H9 (cell line): ENCODE measurements around the gene ARL2BP. TPM values are rescaled to one million over a fixed set of nuclear protein-coding genes. Genes with fewer than 3 reads are reported as not detected.

Source experiments
- DNase-seq: peaks from one replicate; pipeline ENCODE4 v3.0.0-alpha.2; 2017
- H2AFZ ChIP-seq: one replicate; pipeline ENCODE4 v1.6.1; 2013; ENCODE audit warnings: mild to moderate bottlenecking, low read length, control low read depth, moderate library complexity
- H2AK5ac ChIP-seq: 2 replicates; pipeline ENCODE4 v1.6.1; 2013; ENCODE audit warnings: low read length, control low read depth, mixed read lengths; ENCODE audit not compliant: insufficient read length
- H2BK120ac ChIP-seq: one replicate; pipeline ENCODE4 v1.6.1; 2013; ENCODE audit warnings: low read depth, mild to moderate bottlenecking, low read length, control low read depth, inconsistent platforms; ENCODE audit not compliant: poor library complexity, severe bottlenecking
- H2BK12ac ChIP-seq: 2 replicates; pipeline ENCODE4 v1.6.1; 2013; ENCODE audit warnings: low read length, control low read depth, mixed read lengths, low read depth; ENCODE audit not compliant: insufficient read length
- H2BK15ac ChIP-seq: 2 replicates; pipeline ENCODE4 v1.6.1; 2013; ENCODE audit warnings: low read depth, low read length, control low read depth
- H2BK20ac ChIP-seq: one replicate; pipeline ENCODE4 v1.6.1; 2013; ENCODE audit warnings: low read depth, mild to moderate bottlenecking, low read length, control low read depth, inconsistent platforms; ENCODE audit not compliant: poor library complexity, severe bottlenecking
- H2BK5ac ChIP-seq: 2 replicates; pipeline ENCODE4 v1.6.1; 2013; ENCODE audit warnings: low read length, control low read depth, mixed read lengths; ENCODE audit not compliant: insufficient read length
- H3K14ac ChIP-seq: 2 replicates; pipeline ENCODE4 v1.6.1; 2013; ENCODE audit warnings: low read length, control low read depth; ENCODE audit not compliant: insufficient read depth
- H3K18ac ChIP-seq: 2 replicates; pipeline ENCODE4 v1.6.1; 2013; ENCODE audit warnings: low read depth, mild to moderate bottlenecking, mixed read lengths, low read length, control low read depth; ENCODE audit not compliant: insufficient read length
- H3K23ac ChIP-seq: 2 replicates; pipeline ENCODE4 v1.6.1; 2013; ENCODE audit warnings: low read length, control low read depth, mixed read lengths, low read depth; ENCODE audit not compliant: insufficient read length
- H3K23me2 ChIP-seq: 2 replicates; pipeline ENCODE4 v1.6.1; 2013; ENCODE audit warnings: low read depth, mild to moderate bottlenecking, mixed read lengths, low read length, control low read depth; ENCODE audit not compliant: insufficient read length, poor library complexity, severe bottlenecking
- H3K27ac ChIP-seq: 2 replicates; pipeline ENCODE4 v1.5.1; 2013; ENCODE audit warnings: low read length, control low read depth, mixed read lengths, low read depth; ENCODE audit not compliant: insufficient read length
- H3K27me3 ChIP-seq: 2 replicates; pipeline ENCODE4 v1.6.1; 2013; ENCODE audit warnings: low read length, control low read depth, inconsistent platforms; ENCODE audit not compliant: insufficient read depth
- H3K4ac ChIP-seq: 2 replicates; pipeline ENCODE4 v1.6.1; 2013; ENCODE audit warnings: low read depth, mild to moderate bottlenecking, control low read depth, inconsistent platforms, low read length, moderate library complexity
- H3K4me1 ChIP-seq: 2 replicates; pipeline ENCODE4 v1.6.1; 2013; ENCODE audit warnings: low read length, control low read depth, inconsistent platforms; ENCODE audit not compliant: insufficient read depth
- H3K4me2 ChIP-seq: 2 replicates; pipeline ENCODE4 v1.6.1; 2013; ENCODE audit warnings: low read length, control low read depth, mixed read lengths; ENCODE audit not compliant: insufficient read length, insufficient read depth
- H3K56ac ChIP-seq: 2 replicates; pipeline ENCODE4 v1.6.1; 2013; ENCODE audit warnings: low read depth, mild to moderate bottlenecking, mixed read lengths, low read length, control low read depth; ENCODE audit not compliant: insufficient read length
- H3K79me1 ChIP-seq: 2 replicates; pipeline ENCODE4 v1.6.1; 2013; ENCODE audit warnings: low read depth, mild to moderate bottlenecking, moderate library complexity, low read length, control low read depth, inconsistent platforms; ENCODE audit not compliant: insufficient read depth, poor library complexity, severe bottlenecking
- H3K79me2 ChIP-seq: 2 replicates; pipeline ENCODE4 v1.6.1; 2013; ENCODE audit warnings: low read length, control low read depth, inconsistent platforms; ENCODE audit not compliant: insufficient read depth
- H3K9ac ChIP-seq: 2 replicates; pipeline ENCODE4 v1.6.1; 2013; ENCODE audit warnings: low read length, control low read depth, mixed read lengths; ENCODE audit not compliant: insufficient read length; ENCODE audit errors: extremely low read depth
- H3K9me3 ChIP-seq: one replicate; pipeline ENCODE4 v1.6.1; 2013; ENCODE audit warnings: low read depth, low read length, inconsistent platforms; ENCODE audit not compliant: control insufficient read depth
- H3T11ph ChIP-seq: one replicate; pipeline ENCODE4 v1.6.1; 2013; ENCODE audit warnings: mild to moderate bottlenecking, low read length, control low read depth, inconsistent platforms
- H4K20me1 ChIP-seq: one replicate; pipeline ENCODE4 v1.6.1; 2013; ENCODE audit not compliant: control insufficient read depth, insufficient read length, insufficient read depth
- H4K5ac ChIP-seq: 2 replicates; pipeline ENCODE4 v1.6.1; 2013; ENCODE audit warnings: low read depth, mild to moderate bottlenecking, mixed read lengths, low read length, control low read depth; ENCODE audit not compliant: insufficient read length
- H4K8ac ChIP-seq: replicated peaks from 2 replicates; pipeline ENCODE4 v1.6.1; 2013; ENCODE audit warnings: low read length, control low read depth, mixed read lengths, low read depth; ENCODE audit not compliant: insufficient read length
- H4K91ac ChIP-seq: 2 replicates; pipeline ENCODE4 v1.6.1; 2013; ENCODE audit warnings: low read depth, mild to moderate bottlenecking, moderate library complexity, mixed read lengths, low read length, control low read depth; ENCODE audit not compliant: insufficient read length
- H3K27ac Mint-ChIP-seq, 3 experiments: 2 replicates in 2 of 3; 3 replicates in 1 of 3; pipeline ENCODE4 v1.8.0; 2020 to 2021; ENCODE audit warnings: mixed read lengths in 3 of 3, mild to moderate bottlenecking in 1 of 3, moderate library complexity in 1 of 3
- H3K27me3 Mint-ChIP-seq: 2 replicates; pipeline ENCODE4 v1.8.0; 2021; ENCODE audit warnings: low read depth, mild to moderate bottlenecking, moderate library complexity, mixed read lengths
- H3K36me3 Mint-ChIP-seq, 3 experiments: 2 replicates in 2 of 3; 3 replicates in 1 of 3; pipeline ENCODE4 v1.8.0; 2020 to 2021; ENCODE audit warnings: low read depth in 3 of 3, mixed read lengths in 3 of 3; ENCODE audit not compliant: insufficient read depth in 1 of 3
- H3K4me1 Mint-ChIP-seq, 2 experiments: 2 replicates each; pipeline ENCODE4 v1.8.0; 2020; ENCODE audit warnings: mixed read lengths in 2 of 2
- H3K4me3 Mint-ChIP-seq, 2 experiments: 2 replicates in 1 of 2; 3 replicates in 1 of 2; pipeline ENCODE4 v1.8.0; 2020 to 2021; ENCODE audit warnings: mild to moderate bottlenecking in 2 of 2, mixed read lengths in 2 of 2, moderate library complexity in 1 of 2
- H3K9me3 Mint-ChIP-seq, 2 experiments: 2 replicates in 1 of 2; 3 replicates in 1 of 2; pipeline ENCODE4 v1.8.0; 2020; ENCODE audit warnings: mild to moderate bottlenecking in 2 of 2, mixed read lengths in 2 of 2, moderate library complexity in 1 of 2
- WGBS: extraction: QIAGEN DNeasy Blood & Tissue Kit; methylation state at CpG from one replicate; pipeline ENCODE4 v1.1.7; 2013; ENCODE audit warnings: missing lambda C conversion rate, low lambda C conversion rate, mixed read lengths; ENCODE audit not compliant: insufficient read length; ENCODE audit errors: extremely low coverage; 5-methylcytosine and 5-hydroxymethylcytosine counted together
- total RNA-seq: library from RNA; stranded (reverse); gene quantifications from 2 replicates; pipeline ENCODE4 v1.2.1, GENCODE V29; 2021
- TF ChIP-seq, protein P1 (sequence below): fragments of 200-600 bp; sonication (generic); conservative IDR thresholded peaks from 3 replicates; pipeline ENCODE4 v1.8.0; 2021; ENCODE audit warnings: antibody characterized with exemption, mild to moderate bottlenecking

The ARL2BP gene
- total RNA-seq, 1 experiment from 2014 or later, result 18.0 TPM

DNA sequence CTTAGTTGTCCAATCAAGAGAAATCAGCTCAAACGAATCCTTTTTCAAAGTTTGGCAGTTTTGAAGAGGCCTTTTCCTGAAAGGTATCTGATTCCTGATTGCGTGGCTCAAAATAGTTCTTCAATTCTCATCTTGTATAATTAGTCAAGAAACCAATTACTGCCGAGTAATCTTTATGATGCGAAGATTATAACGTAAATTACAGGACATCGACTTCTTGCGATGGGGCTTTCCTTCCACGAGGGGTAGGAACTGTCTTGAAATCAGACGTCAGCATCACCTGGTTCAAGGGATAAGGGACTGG is 644 bp upstream of the ARL2BP start:
- no peaks in the 10 kb centered on the region; the same call in 1 of the 2 replicates for H3K27me3 Mint-ChIP-seq
- no peak overlapping the region for H3K23ac ChIP-seq
- no peak overlapping the region for H4K8ac ChIP-seq
- no peaks in the 10 kb centered on the region for H4K20me1 ChIP-seq
- H2AFZ ChIP-seq, result peak overlapping the region; percentile 63
- no peaks in the 10 kb centered on the region for H3K79me1 ChIP-seq
- H3K14ac ChIP-seq, result peak overlapping the region; percentile 77; the same call in 1 of the 2 replicates
- H2BK120ac ChIP-seq, result no peak overlapping the region
- H3K9me3 Mint-ChIP-seq, result no peaks in the 10 kb centered on the region
- no peak overlapping the region for H3K18ac ChIP-seq
- H3K27me3 ChIP-seq, result no peaks in the 10 kb centered on the region
- H2AK5ac ChIP-seq, result no peak overlapping the region
- no peaks in the 10 kb centered on the region for H3K79me2 ChIP-seq
- H4K91ac ChIP-seq, result no peak overlapping the region
- H3K9me3 ChIP-seq, result no peaks in the 10 kb centered on the region
- H3K23me2 ChIP-seq, result peaks cover 4% of the 10 kb centered on the region
- H3K4me3 Mint-ChIP-seq, result peak overlapping the region; percentile 79 to 91
- peak overlapping the region; percentile 21 to 96 (median 96); a peak in 5 of 7 replicates for H3K27ac Mint-ChIP-seq
- no peak overlapping the region for H2BK12ac ChIP-seq
- H3T11ph ChIP-seq, result no peak overlapping the region
- TF ChIP-seq, protein P1, sequence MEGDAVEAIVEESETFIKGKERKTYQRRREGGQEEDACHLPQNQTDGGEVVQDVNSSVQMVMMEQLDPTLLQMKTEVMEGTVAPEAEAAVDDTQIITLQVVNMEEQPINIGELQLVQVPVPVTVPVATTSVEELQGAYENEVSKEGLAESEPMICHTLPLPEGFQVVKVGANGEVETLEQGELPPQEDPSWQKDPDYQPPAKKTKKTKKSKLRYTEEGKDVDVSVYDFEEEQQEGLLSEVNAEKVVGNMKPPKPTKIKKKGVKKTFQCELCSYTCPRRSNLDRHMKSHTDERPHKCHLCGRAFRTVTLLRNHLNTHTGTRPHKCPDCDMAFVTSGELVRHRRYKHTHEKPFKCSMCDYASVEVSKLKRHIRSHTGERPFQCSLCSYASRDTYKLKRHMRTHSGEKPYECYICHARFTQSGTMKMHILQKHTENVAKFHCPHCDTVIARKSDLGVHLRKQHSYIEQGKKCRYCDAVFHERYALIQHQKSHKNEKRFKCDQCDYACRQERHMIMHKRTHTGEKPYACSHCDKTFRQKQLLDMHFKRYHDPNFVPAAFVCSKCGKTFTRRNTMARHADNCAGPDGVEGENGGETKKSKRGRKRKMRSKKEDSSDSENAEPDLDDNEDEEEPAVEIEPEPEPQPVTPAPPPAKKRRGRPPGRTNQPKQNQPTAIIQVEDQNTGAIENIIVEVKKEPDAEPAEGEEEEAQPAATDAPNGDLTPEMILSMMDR, result no peak
- no peak overlapping the region for H4K5ac ChIP-seq
- peaks cover 0 to 4% (median under 1%) of the 10 kb centered on the region in 3 experiments; a peak in 3 of 7 replicates for H3K36me3 Mint-ChIP-seq
- H2BK20ac ChIP-seq, result no peak overlapping the region
- peaks cover 10 to 15% of the 10 kb centered on the region in 2 experiments for H3K4me1 Mint-ChIP-seq
- no peak overlapping the region for H2BK5ac ChIP-seq
- DNase-seq, result no peak
- no peak overlapping the region for H3K56ac ChIP-seq
- H2BK15ac ChIP-seq, result no peak overlapping the region
- H3K27ac ChIP-seq, result no peak overlapping the region
- peak overlapping the region; percentile 78 for H3K4me2 ChIP-seq
- no peaks in the 10 kb centered on the region for H3K4me1 ChIP-seq
- peak overlapping the region; percentile 40 for H3K9ac ChIP-seq
- H3K4ac ChIP-seq, result no peak overlapping the region
- no CpG with 5 or more reads among the region's 9 CpGs for WGBS
